NCI-H1436 treated with DMSO at 0.1 percent for 48 hours (cell line): ENCODE results near the gene HHATL.

Source experiments
- DNase-seq: peaks from one replicate; lab custom pipeline; 2025; lab: John Stamatoyannopoulos, UW

Gene HHATL

DNA sequence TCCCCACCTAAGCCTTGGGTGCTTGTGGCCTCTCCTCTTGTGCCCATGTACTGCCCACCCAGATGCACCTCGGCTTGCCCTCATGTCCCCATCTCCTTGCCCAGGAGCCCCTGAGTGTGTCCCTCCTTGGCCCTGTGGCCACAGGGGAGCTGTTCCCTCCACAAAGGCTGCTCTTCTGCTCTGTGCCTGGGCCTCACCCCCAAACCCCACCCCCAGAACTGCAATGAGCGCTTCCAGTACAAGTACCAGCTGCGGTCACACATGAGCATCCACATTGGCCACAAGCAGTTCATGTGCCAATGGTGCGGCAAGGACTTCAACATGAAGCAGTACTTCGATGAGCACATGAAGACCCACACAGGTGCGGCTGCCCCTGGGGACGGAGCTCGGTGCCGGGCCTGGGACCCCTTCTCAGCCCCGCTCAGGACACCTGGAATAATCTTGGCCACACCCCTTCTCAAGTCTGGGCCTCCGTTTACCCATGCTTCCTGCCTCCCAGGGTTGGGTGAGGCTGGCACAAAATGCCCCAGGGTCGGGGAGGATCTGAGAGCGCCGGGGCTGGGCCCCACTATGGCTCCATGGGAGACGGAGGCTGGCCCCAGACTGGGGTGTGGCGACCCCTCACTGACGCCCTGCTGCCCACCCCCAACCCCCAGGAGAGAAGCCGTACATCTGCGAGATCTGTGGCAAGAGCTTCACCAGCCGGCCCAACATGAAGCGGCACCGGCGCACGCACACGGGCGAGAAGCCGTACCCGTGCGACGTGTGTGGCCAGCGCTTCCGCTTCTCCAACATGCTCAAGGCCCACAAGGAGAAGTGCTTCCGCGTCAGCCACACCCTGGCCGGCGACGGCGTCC is 38.8 kb downstream of the HHATL start:
- DNase-seq, result no peak

- no peak for DNase-seq
Measured at GRCh38 chr3:42662813-42663535, 39.6 kb downstream of the HHATL start.

- no peak for DNase-seq
Measured at GRCh38 chr3:42662037-42662812, 40.4 kb downstream of the HHATL start.

DNA sequence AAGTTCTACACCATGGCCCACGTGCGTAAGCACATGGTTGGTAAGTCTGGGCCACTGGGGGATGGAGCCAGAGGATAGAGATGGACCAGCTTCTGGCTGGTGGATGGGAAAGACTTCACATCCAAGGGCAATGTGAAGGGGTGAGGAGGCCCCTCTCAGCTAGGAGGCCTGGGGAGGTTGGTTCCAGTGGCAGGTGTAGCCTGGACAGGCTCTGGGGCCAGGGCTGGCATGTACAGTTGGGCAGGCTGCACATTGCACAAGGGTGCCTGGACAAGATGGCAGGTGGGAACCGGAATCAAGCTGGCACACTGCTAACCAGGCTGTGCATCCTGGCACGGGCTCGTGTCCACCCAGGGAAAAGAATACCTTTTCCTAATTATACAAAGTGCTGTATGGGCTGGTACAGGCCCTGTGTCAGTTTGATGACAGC is 41.0 kb downstream of the HHATL start:
- no peak for DNase-seq

GRCh38 chr3:42660898-42661297 is 41.7 kb downstream of the HHATL start:
- no peak for DNase-seq

GRCh38 chr3:42660131-42660715 is 42.4 kb downstream of the HHATL start:
- no peak for DNase-seq

DNA sequence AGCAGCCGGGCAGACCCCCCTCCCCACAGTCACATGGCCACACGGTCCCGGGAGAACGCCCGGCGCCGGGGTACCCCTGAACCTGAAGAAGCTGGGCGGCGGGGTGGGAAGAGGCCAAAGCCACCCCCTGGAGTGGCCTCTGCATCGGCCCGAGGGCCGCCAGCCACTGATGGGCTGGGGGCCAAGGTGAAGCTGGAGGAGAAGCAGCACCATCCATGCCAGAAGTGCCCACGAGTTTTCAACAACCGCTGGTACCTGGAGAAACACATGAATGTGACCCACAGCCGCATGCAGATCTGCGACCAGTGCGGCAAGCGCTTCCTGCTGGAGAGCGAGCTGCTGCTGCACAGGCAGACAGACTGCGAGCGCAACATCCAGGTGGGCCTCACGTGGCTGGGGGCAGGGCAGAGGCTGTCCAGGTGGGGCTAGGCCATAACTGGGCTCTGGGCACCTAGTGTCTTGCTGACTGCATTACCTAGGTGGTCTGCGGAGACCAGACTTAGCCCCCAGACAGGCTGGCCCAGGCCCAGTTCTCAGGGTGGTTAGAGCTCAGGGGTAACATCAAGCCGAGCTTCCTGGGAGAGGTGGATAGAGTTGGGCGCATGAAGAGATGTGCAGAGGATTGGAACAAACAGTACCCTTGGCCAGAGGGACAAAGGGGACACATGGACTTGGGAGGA is 43.0 kb downstream of the HHATL start:
- no peak for DNase-seq

DNA sequence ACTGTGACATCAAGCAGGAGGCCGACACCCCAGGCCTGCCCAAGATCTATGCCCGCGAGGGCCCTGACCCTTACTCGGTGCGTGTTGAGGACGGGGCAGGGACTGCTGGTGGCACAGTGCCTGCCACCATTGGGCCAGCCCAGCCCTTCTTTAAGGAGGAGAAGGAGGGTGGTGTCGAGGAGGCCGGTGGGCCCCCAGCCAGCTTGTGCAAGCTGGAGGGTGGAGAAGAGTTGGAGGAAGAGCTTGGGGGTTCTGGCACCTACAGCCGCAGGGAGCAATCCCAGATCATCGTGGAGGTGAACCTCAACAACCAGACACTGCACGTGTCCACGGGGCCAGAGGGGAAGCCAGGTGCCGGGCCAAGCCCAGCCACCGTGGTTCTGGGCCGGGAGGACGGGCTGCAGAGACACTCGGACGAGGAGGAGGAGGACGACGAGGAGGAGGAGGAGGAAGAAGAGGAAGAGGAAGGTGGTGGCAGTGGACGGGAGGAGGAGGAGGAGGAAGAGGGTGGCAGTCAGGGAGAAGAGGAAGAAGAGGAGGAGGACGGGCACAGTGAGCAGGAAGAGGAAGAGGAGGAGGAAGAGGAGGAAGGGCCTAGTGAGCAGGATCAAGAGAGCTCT is 43.7 kb downstream of the HHATL start:
- no peak for DNase-seq

- no peak for DNase-seq
Measured at GRCh38 chr3:42658091-42658770, 44.4 kb downstream of the HHATL start.

GRCh38 chr3:42657675-42658074 is 44.9 kb downstream of the HHATL start:
- no peak for DNase-seq

DNA sequence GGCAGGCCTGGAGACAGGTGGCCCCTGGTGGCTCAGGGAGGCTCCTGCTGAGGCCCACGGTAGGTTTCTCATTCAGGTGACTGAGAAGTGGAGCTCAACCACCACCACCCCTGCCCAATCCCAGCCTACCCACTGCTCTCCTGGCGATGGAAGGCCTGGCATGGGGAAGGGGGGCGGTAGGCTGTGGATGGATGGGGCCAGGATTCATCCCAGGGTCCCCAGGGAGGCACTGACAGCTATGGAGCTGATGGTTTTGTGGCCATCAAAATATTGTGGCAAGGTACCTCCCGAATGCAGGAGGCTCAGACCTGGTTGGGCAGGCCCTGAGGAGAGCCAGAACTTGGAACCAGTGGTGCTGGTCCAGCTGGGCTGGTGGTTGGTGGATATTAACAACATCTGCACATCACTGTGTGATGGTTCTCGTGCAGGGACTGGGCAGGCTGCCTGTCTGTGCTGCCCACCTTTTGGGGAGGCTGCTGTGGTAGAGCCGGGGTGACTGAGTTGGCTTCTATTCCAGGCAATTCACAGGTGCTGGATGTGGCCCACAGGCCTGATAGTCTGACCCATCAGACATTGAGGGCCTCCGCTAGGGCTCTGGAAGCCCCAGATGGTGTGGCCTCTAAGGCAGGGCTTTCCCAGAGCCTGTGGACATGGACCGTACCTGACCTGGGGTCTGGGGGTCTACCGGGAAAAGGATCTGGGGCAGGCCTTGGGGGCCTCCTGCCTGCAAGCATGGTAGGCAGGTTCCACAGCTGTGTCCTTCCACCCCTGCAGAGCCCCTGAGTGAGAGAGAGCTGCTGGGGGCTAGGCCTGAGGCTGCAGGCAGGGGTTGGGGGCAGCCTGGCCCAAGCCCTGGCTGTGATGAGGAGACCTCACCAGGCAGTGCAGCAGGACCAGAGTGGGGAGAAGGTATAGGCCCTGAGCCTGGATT is 45.7 kb downstream of the HHATL start:
- DNase-seq, result no peak

DNA sequence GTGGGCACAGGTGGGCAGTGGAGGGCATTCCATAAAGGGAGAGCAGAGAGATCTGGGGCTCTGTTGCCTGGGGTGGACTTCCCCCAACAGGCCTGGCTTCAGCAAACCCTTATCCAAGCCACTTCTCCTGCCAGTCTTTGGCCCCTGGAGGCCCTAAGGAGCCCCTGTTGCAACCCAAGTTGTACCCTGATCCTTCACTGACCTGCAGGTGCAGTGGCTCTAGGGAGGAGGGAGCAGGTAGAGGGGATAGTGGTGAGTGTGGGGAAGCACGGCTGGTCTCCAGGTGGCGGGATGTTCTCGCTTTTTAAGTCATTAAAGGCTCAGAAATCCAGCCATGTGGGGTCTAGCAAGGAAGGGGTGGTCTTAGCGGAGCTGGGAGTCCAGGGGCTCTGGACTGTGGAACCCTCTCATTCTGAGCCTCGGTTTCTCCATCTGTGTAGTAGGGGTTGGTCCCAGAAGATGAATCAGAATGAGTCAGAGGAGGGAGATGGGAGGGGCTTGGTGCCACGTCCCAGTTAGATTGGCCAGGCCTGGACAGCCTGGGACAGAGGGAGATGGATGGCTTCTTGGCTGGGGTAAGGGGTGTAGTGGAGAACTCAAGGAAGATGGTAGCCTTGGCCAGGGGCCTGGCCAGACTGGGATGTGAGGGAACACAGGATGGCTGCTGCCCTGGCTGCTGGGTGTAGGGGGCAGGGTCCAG is 46.5 kb downstream of the HHATL start:
- DNase-seq, result no peak

- DNase-seq, result no peak
Measured at GRCh38 chr3:42655331-42655888, 47.2 kb downstream of the HHATL start.

DNA sequence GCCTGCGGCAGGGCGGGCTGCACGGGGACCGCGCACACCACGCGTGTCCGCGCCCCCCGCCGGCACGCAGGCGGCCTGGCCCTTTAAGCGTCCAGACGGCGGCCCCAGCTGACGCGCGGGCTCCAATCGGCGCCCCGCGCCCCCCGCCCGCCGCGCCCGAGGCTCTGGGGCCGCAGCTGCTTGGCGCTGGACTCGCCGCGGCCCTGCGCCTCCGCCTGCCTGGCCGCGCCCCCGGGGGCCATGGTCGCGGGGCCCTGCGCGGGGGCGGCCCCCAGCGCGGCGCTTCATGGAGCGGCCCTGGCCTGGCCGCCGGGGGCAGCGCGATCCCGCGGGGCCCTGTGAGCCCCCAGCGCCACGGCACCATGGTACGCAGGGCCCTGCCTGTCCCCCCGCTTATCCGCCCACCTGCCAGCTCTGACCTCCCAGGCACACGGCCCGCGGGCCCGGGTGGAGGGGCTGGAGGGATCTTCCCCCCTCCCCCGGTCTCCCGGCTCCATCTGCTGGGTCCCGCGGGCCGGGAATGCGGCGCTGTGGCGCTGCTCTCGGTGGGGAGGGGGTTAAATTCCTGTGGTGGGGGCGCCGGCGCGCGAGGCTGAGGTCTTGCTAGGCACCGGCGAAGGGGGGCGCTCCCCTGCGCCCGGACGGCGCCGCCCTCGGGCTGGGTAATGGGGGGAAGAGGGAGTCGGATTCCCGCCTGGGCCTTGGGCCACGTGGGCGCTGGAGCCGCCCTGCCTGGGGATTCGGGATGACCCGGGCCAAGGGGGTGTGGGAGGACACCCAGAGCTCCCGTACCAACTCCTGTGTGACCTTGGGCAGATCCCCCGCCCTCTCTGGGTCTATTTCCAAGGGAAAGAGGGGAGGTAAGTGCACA is 48.0 kb downstream of the HHATL start:
- DNase-seq, result no peak

DNA sequence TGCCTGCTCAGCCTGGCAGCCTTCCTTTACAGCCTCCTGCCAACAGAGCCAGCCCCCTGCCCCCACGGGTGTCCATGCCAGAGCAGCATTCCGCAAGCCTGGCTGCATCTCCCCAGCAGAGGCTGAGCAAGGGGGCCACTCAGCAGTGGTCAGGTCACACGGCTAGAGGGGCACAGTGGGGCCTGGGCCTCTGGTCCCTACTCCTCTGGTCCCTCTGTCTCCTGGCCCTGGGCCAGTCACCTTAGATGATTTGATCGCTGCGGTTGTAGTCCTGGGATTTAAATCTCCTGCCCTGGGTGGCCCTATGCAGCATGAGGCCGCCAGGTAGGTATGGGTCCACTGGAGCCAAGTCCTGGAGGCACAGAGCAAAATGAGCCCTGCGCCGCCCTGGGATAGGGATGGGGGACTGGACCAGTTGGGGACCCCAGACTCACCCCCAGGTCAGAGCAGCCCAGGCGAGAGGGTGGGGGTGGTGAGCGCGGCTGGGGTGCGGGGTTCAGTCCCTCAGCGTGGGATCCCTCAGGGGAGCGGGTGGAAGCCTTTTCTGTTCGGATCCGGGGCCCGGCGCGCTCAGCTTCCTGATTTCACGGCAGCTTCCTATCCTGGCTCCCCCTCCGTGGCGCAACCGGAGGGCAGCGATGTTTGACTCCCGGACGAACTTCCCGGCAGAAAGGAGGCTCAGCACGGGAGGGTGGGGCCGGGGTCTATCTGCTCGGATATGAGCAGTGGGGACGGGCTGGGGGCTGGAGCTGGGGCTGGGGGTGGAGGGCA is 48.9 kb downstream of the HHATL start, which contains the start of gene ZBTB47:
Gene ZBTB47, plus strand, starts transcription at position 138 of the 771 bp plus-strand sequence. CDS start 4,659 bp downstream, outside the sequence.
- DNase-seq, result no peak

DNA sequence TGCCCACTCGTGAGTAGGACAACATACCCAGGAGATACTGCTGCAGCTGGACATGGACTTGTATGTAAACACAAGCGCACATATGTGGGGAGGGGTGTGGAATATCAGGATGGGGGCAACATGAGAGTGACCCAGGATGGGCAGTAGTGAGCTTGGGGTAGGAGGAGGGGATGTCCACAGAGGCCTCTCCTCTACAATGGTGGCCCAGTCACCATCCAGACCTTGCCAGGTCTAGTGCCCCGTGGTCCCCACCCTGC is 49.4 kb downstream of the HHATL start:
- no peak for DNase-seq
